Activated CD4-positive, alpha-beta T cell treated with anti-CD3 and anti-CD28 coated beads for 1 hour (primary cell): ENCODE results near the gene DAND5.

Experiments
- DNase-seq: peaks from one replicate; pipeline ENCODE4 v3.0.0-alpha.2; 2020

The DAND5 gene

GRCh38 chr19:13010992-13011652 is 41.7 kb downstream of the DAND5 start:
- no peak for DNase-seq

- DNase-seq = no peak
Observed at GRCh38 chr19:13011653-13012389, 42.4 kb downstream of the DAND5 start.

- DNase-seq = no peak
Observed at GRCh38 chr19:13012390-13012689, 43.0 kb downstream of the DAND5 start.

- DNase-seq = no peak
Observed at GRCh38 chr19:13012690-13013608, 43.6 kb downstream of the DAND5 start.

GRCh38 chr19:13013649-13014048 is 44.3 kb downstream of the DAND5 start:
- DNase-seq = no peak

DNA sequence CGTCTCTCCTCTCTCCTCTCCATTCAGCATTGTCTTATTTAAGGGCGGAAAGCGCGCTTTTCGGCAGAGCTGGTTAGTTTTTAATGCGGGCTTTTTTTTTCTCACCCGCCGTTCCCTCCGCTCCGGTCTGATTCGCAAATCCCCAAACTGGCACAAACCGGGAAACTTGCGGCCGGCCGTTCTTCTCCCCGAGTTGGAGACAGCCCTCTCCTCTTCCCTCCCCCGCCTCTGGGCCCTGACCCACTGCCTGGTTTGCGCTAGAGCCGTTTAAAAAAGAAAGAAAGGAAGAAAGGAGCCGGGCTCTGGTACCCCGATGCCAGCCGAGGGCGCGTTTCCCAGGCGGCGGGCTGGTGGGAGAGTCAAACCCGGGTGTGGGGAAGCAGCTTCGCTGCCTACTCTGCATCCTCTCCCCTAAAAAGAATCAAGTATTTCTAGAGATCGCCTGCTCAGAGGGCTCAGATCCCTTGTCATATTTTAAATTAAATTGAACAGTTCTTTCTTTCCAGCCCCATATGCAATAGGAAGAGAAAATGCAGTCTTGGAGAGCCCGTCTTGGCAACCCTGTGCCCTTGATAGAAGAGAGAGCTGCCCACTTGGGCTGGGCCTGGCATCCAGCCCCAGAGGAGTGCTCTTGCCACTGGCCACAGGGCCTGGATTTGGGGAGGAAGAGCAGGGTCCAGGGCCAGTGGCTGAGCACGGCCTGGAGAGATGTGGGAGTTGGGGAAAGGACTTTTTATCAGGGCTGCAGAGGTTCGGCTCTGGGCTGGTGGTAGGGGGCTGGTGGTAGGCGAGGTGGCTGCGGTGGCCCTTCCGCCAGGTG is 44.9 kb downstream of the DAND5 start:
- no peak for DNase-seq

DNA sequence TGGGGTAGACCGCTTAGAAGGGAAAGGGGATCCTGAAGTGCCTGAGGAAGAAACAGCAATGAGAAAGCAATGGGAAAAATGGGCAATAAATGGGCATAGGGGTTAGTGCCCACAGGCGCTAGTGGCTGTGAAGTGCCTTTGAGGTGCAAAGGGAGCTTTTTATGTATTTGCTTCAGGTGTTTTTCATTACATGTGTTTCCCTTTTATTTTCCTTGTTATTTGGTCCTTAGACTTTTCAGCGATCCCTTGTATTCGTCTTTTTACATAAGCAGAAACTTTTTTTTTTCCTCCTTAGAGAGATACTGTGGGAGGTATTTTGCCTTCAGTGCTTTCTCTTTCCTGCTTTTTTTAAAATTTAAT is 45.5 kb downstream of the DAND5 start:
- no peak for DNase-seq

DNA sequence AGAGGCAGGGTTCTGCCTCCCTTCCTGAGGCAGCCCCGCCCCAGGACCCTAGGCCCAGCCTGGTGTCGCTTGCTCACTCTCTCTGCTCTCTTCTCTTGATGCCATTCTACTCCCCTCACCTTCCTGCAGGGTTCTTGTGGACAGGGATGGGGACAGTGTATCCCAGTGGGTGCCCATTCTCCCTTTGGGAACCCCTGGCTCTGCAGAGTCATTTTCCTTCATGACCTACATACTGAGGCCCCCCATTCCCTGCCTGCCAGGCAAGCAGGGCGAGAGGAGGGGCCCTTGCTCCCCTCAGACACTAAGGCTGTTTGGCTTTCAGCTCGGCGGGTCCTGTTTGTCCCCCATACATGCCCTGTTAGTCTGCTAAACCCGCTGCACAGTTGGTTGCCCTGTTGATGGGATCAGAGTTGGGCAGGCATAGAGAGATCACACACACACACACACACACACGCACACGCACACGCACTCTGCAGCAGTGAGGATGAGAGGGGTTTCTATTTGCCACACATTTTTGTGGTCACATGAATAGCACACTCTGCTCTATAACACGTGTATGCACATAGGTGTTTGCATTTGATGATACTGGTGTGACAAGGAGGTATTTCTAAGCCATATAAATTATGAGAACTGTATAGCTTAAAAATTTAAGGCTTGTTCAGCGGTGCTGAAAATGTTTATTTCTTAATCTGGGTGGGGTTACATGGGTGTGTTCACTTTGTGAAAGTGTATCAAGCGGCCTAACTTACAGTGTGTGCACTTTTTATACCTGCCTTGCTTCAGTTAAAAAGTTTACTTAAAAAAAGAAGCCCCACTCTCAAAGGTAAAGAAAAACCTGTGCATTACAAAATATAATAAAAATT is 46.2 kb downstream of the DAND5 start:
- DNase-seq = no peak

- DNase-seq = no peak
Observed at GRCh38 chr19:13016245-13016627, 46.9 kb downstream of the DAND5 start.

DNA sequence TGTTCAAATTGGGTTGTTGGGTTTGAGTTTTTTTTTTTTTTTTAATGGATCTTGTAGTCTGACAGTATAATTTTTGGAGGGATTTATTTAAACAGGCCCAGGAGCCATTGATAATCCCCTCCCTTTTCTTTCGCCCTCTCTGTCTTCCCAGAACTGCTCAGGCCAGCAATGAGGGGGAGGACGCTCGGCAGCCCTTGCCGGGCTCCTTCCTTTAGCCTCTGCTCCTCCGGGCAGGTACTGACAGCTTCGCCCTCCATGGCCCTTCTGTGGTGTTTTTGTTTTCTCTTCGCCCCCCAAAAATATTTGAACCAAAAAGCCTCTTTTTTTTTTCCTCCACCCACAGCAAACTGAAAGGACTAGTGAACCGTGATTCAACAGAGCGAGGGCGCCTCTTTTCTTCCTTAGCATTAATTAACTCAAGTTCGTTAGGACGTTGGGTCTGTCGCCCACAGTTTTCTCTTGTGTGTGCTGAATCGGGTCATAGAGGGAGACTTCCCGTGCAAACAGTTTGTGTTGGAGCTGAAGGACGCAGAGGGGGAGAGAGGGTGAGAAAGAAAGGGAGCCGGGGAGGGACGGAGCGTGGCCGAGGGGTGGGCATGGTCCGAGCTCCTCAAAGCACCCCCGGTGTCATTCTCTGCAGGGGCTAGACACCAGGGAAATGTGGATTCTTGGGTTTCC is 47.4 kb downstream of the DAND5 start:
- DNase-seq = no peak

GRCh38 chr19:13017306-13018034 is 48.1 kb downstream of the DAND5 start:
- DNase-seq = no peak

- no peak for DNase-seq
Observed at GRCh38 chr19:13018035-13018914, 48.9 kb downstream of the DAND5 start.

DNA sequence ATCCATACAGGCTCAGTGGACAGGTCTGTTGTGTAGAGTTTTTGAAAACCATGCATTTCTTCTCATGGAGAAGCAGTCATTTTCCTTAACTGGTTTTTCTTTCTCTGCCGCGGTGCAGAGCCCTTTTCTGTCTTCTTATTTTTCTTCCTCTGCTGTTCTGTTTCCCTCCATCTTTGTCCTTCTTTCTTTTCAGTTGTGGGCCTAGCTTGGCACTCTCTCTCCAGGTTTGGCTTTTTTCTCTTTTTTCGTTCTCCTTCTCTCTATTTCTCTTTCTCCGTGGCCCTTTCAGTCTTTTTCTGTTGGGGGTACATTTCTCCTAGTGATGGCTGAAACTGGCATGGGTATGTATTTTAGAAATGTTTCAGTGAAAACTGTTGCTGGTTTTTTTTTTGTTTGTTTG is 50.0 kb downstream of the DAND5 start:
- DNase-seq = no peak

DNA sequence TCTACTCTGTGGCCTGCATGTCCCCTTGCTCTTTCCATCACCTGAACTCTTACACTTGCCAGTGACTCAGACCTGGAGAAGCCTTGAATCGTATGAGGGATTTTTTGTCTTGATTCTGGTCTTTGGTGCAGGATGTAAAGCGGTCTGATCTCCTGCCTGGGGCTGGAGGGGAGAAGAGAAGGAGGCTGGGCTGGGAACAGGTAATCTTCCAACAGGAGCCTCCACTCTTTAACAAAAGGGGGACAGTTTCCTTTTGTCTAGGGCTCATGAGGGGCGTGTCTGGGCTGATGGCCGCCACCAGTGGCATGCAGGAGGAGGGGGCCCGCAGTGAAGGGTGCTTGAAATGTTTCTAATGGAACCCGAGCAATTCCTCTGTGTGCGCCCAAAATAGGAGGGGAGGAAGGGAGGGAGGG is 50.6 kb downstream of the DAND5 start:
- DNase-seq = no peak

DNA sequence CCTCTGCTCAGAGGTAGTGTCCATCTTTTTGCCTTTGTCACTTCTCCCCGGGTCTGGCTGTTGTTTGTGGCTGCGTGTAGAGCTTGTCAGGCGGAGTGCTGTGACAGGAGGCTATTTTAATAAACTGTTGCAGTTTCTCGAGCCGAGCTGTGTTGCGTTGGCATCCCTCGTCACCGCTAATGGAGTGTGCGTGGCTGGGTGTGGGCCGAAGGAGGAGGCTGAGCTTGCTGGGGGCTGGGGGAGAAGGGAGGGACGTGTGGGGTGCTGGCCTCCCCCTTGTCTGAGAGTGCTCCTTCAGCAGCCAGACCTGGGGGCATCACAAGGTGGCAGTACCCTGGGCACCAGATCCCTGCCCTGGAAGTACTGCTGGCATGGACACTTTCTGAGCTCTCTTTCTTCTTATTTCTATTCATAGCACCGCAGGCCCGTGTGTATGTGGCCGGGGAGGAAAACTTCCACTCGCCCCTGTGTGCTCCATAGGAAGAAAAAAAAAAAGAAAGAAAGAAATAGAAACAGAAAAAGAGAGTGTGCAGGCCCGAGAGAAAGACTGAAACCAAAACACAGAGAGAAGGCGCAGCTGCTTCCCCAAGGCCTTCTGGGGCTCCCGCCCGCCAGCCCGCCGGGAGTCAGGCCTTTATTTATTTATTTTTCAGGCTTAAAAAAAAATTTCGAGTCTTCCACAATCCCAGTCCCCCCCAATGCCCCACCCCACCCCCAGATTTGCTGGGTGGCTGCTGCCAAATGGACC is 52.9 kb downstream of the DAND5 start:
- DNase-seq = no peak

- DNase-seq = no peak
Observed at GRCh38 chr19:13022859-13023636, 53.7 kb downstream of the DAND5 start.

GRCh38 chr19:13023656-13024055 is 54.3 kb downstream of the DAND5 start:
- DNase-seq = no peak
